Memory B cell (primary cell): ENCODE results near the gene FCER2.

Experiments
- ATAC-seq: fragments of 150-1000 bp; cut with Tn5 transposase; 2 replicates; pipeline ENCODE4 v1.10.0; 2021; ENCODE audit warnings: low read depth, mild to moderate bottlenecking, moderate library complexity
- DNase-seq, 2 donors: peaks; one replicate each; pipeline ENCODE4 v3.0.0; 2022; ENCODE audit warnings: low spot score in 2 of 2
- H3K27ac Mint-ChIP-seq: one replicate; pipeline ENCODE4 v1.8.0; 2022; ENCODE audit warnings: mild to moderate bottlenecking, moderate library complexity, mixed read lengths
- H3K27me3 Mint-ChIP-seq: one replicate; pipeline ENCODE4 v1.8.0; 2022; ENCODE audit warnings: mixed read lengths
- H3K36me3 Mint-ChIP-seq: one replicate; pipeline ENCODE4 v1.8.0; 2022; ENCODE audit warnings: mild to moderate bottlenecking, mixed read lengths
- H3K4me1 Mint-ChIP-seq: one replicate; pipeline ENCODE4 v1.8.0; 2022; ENCODE audit warnings: mixed read lengths
- H3K4me3 Mint-ChIP-seq: one replicate; pipeline ENCODE4 v1.8.0; 2022; ENCODE audit warnings: mild to moderate bottlenecking, moderate library complexity, mixed read lengths
- H3K9me3 Mint-ChIP-seq: one replicate; pipeline ENCODE4 v1.8.0; 2022; ENCODE audit warnings: mixed read lengths

FCER2 gene

GRCh38 chr19:7638802-7639465 is 63.0 kb downstream of the FCER2 start:
- Mint-ChIP-seq H3K4me1 (peaks cover 29% of the 10 kb centered on the region), H3K9me3 (peaks cover 1% of the 10 kb centered on the region), H3K4me3 (peak overlapping the region; percentile 32), H3K27ac (no peak overlapping the region), H3K36me3 (peaks cover 11% of the 10 kb centered on the region), H3K27me3 (no peaks in the 10 kb centered on the region)
- no peak for ATAC-seq
- DNase-seq = no peak
